ENCODE measurements around the gene TEX54.
A peak's percentile ranks its signal among the peaks of the same experiment; 100 is the strongest.

DNA sequence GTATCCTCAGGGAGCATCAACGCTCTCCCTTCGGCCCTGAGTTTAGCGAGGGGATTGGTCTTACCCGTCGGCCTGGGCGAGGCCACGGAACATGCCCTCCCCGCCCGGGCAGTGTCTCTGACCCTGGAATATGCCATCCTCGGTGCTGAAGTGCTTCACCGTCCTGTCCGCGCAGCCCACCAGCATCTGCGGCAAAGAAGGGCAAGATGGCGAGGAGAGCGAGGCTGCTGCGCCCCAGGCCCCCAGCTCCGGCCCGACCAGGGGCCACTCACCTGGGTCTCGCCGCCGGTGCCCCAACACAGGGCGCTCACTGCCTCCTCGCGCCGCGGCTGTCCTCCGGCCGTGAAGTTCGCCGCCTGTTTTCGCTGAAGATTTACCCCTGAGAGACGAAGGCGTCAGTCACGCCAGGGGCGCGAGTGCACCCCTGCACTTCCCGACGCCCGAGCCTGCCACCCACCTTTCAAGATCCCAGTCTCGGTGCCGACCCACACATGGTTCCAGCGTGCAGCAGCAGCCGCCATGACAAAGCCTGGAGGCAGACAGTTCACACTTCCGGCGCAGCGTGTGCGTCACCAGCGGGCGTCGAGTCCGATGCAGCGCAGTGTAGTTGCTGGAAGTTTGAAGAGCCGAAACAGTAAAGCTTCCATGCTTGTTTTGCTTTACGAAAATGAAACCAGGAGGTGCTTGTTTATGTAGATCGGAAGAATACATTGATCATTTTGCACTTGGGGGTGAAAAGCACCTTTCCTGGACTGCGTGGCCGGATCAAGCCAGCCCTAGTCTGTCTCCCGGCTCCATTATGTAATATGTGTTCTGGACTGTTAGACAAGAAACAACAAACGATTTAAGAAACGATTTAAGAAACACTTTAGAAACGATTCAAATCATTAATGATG is 6.7 kb upstream of the TEX54 start, which contains the start of gene WDR74:
- TF ChIP-seq, protein P1, sequence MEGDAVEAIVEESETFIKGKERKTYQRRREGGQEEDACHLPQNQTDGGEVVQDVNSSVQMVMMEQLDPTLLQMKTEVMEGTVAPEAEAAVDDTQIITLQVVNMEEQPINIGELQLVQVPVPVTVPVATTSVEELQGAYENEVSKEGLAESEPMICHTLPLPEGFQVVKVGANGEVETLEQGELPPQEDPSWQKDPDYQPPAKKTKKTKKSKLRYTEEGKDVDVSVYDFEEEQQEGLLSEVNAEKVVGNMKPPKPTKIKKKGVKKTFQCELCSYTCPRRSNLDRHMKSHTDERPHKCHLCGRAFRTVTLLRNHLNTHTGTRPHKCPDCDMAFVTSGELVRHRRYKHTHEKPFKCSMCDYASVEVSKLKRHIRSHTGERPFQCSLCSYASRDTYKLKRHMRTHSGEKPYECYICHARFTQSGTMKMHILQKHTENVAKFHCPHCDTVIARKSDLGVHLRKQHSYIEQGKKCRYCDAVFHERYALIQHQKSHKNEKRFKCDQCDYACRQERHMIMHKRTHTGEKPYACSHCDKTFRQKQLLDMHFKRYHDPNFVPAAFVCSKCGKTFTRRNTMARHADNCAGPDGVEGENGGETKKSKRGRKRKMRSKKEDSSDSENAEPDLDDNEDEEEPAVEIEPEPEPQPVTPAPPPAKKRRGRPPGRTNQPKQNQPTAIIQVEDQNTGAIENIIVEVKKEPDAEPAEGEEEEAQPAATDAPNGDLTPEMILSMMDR (IDR thresholded peaks at IDR 0.05) = peak in 1 of 5 experiments; percentile 6
- peak; percentile 70 for TF ChIP-seq POLR2A (IDR thresholded peaks at IDR 0.05)
- no peak for TF ChIP-seq EP300 (IDR thresholded peaks at IDR 0.05; ENCODE audit: low read depth)
- TF ChIP-seq POLR2AphosphoS5 (IDR thresholded peaks at IDR 0.05) = peak; percentile 96 to 98 (median 97)
